B cell (primary cell): ENCODE data around the gene POLR2C.

ENCODE experiments used
- CTCF ChIP-seq: fragments of 200-600 bp; IDR thresholded peaks from one replicate; pipeline ENCODE4 v1.8.0; 2022; ENCODE audit warnings: antibody characterized with exemption, mild to moderate bottlenecking
- EZH2 ChIP-seq: IDR thresholded peaks from 2 replicates; pipeline ENCODE4 v1.6.1; 2012; ENCODE audit warnings: borderline replicate concordance, low read depth, mild to moderate bottlenecking, moderate library complexity, low read length; ENCODE audit not compliant: insufficient read depth, poor library complexity, severe bottlenecking

- TF ChIP-seq CTCF (no peak), EZH2 (no peak)
Observed at GRCh38 chr16:57472665-57473060, 10.2 kb downstream of the POLR2C start.
